Measurements from ENCODE around the gene IL17C.
A peak's percentile ranks its signal among the peaks of the same experiment; 100 is the strongest.

Gene IL17C

DNA sequence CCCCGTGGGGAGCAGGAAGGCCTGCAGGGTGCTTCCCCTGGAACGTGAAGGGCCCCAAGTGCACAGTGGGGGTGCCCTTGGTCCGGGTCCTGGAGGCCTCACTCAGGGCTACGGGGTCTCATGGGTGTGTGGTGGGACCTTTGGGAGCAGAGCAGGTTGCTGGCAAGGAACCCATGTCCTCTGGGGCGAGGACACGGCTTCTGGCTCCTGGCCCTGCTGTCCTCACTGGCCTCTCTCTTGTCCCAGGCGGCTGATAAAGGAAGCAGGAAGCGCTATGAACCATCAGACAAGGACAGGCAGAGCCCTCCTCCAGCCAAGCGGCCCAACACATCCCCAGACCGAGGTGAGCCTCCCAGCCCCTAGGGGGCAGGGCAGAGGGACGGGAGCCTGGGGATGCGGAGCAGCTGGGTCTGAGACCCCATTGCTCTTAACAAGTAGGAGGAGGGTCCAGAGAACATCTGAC is 9.8 kb upstream of the IL17C start:
- no peak overlapping the region for H3K4me3 ChIP-seq (ENCODE audit: low read length)
- TF ChIP-seq, protein P1, sequence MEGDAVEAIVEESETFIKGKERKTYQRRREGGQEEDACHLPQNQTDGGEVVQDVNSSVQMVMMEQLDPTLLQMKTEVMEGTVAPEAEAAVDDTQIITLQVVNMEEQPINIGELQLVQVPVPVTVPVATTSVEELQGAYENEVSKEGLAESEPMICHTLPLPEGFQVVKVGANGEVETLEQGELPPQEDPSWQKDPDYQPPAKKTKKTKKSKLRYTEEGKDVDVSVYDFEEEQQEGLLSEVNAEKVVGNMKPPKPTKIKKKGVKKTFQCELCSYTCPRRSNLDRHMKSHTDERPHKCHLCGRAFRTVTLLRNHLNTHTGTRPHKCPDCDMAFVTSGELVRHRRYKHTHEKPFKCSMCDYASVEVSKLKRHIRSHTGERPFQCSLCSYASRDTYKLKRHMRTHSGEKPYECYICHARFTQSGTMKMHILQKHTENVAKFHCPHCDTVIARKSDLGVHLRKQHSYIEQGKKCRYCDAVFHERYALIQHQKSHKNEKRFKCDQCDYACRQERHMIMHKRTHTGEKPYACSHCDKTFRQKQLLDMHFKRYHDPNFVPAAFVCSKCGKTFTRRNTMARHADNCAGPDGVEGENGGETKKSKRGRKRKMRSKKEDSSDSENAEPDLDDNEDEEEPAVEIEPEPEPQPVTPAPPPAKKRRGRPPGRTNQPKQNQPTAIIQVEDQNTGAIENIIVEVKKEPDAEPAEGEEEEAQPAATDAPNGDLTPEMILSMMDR (conservative IDR thresholded peaks at IDR 0.05; ENCODE audit: low read depth, low read length): peak; percentile 55
- DNase-seq (ENCODE audit: low read depth): no peak

DNA sequence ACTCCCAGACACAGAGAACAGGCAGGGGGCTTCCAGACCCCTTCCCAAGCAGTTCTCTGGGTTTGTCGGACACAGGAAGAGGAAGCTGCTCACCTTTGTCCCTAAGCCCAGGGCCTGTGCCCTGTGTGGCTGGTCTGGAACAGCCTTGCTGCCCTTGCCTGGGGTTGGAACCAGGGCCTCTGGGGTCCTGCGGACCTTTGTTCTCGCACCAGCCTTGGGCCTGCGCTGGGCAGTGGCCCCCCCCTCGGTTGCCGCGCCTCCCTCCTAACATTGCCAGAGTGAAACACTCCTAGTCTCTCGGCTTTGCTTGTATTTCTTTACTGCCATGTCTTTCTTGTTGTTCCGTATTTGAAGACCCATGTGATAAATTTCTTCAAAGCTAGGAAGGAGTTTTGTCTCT is 8.5 kb upstream of the IL17C start:
- TF ChIP-seq, protein P1 (conservative IDR thresholded peaks at IDR 0.05; ENCODE audit: low read depth, low read length): no peak
- H3K4me3 ChIP-seq (ENCODE audit: low read length): no peak overlapping the region
- DNase-seq (ENCODE audit: low read depth): no peak

- TF ChIP-seq, protein P1 (conservative IDR thresholded peaks at IDR 0.05; ENCODE audit: low read depth, low read length): no peak
- DNase-seq (ENCODE audit: low read depth): no peak
- no peak overlapping the region for H3K4me3 ChIP-seq (ENCODE audit: low read length)
Observed at GRCh38 chr16:88630433-88630832, 7.9 kb upstream of the IL17C start.

DNA sequence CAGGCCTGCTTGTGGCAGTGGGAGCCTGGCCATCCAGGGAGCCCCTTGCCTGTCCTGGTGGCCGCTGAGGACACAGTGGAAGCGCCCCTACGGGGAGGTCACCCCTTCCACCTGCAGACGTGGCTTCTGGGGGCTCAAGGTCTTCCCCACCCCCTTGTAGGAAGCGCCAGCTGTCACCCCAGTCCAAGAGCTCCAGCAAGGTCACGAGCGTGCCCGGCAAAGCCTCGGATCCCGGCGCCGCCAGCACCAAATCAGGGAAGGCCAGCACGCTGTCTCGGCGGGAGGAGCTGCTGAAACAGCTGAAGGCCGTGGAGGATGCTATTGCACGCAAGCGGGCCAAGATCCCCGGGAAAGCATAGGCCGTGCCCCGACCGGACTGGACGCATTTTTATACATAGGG is 7.4 kb upstream of the IL17C start:
- TF ChIP-seq, protein P1 (conservative IDR thresholded peaks at IDR 0.05; ENCODE audit: low read depth, low read length): no peak
- H3K4me3 ChIP-seq (ENCODE audit: low read length): no peak overlapping the region
- DNase-seq (ENCODE audit: low read depth): no peak

DNA sequence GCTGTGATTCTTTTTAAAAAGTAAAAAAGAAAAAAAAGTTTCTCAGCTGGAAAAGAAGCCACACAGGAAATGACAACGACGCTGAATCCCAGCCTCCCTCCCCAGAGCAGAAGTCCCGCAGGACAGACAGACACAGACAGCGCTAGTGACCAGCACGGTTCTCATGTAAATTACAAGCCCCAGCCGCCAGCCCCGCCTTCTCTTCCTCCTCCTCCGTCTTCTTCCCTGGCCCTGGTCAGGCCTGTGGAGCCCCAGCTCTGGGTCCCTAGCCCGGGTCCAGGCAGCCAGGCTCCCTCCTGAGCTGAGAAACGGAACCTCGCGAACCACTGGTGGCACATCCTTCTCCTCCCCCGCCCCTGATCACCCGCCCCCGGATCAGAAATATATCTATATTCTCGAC is 7.0 kb upstream of the IL17C start:
- TF ChIP-seq, protein P1 (conservative IDR thresholded peaks at IDR 0.05; ENCODE audit: low read depth, low read length): no peak
- no peak overlapping the region for H3K4me3 ChIP-seq (ENCODE audit: low read length)
- no peak for DNase-seq (ENCODE audit: low read depth)

DNA sequence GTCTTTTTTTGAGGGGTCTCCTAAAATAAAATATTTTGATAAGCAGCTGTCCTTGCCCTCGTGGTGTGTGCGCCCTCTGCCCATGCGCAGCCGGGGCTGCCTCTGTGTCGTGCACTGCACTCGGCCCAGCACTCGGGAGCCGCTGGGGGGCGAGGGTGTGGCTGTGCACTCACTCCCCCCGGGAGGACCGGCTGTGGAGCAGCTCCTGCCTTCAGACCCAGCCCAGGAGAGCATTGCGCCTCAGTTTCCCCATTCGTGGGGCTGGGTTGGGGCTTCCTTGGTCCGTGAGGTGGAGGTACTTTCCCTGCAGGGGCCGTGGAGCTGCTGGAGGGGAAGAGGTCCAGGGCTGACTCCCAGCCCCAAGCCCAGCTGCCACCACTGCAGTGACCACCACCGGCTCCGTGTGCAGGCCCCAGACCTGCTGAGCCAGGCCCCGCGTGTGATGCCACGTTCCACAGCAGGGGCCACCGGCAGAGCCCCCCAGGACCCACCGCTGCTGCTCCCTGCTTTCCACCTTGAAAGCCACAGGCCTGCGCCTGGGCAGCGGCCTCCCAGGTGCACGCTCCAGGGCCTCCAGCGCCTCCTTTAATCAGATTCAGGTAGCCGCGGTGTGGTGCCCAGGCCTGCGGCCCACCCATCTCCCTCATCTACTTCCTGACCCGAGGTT is 6.3 kb upstream of the IL17C start:
- no peak for DNase-seq (ENCODE audit: low read depth)

GRCh38 chr16:88632587-88632930 is 5.8 kb upstream of the IL17C start:
- no peak for DNase-seq (ENCODE audit: low read depth)
- TF ChIP-seq, protein P1 (conservative IDR thresholded peaks at IDR 0.05; ENCODE audit: low read depth, low read length): no peak
- H3K4me3 ChIP-seq (ENCODE audit: low read length): no peak overlapping the region

More for the DNA sequence above, 6.3 kb upstream of the IL17C start:
- TF ChIP-seq, protein P1 (conservative IDR thresholded peaks at IDR 0.05; ENCODE audit: low read depth, low read length): no peak
- H3K4me3 ChIP-seq (ENCODE audit: low read length): no peak overlapping the region

Data from retinal pigment epithelial cell (primary cell).